ENCODE results near the gene IFNL2.
"Not testable (repeated sequence)": the region's sequence is repeated elsewhere in the genome, so short reads cannot be mapped to it uniquely, and the experiment has no call there.

The IFNL2 gene

DNA sequence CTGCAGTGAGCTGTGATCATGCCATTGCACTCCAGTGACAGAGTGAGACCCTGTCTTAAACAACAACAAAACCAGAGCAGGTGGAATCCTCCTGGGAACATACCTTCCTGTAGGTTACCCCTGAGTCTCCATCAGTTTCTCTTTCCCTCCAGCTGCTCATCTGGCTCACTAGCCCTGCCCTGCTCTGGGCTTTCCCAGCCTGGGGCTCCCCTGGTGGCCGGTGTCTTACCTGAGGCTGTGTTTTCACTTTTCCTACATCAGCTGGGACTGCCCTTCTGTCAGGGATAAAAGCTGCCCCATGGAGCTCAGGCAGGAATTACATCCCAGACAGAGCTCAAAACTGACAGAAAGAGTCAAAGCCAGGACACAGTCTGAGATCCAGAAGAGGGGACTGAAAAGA, at the start of gene IFNL2:
Gene IFNL2, plus strand, starts transcription at position 312 of the 400 bp plus-strand sequence. CDS start 173 bp downstream, outside the sequence.
- not testable (repeated sequence) for DNase-seq

- not testable (repeated sequence) for DNase-seq
These were observed 49.1 kb upstream of the IFNL2 start for GRCh38 chr19:39219108-39219507.

DNA sequence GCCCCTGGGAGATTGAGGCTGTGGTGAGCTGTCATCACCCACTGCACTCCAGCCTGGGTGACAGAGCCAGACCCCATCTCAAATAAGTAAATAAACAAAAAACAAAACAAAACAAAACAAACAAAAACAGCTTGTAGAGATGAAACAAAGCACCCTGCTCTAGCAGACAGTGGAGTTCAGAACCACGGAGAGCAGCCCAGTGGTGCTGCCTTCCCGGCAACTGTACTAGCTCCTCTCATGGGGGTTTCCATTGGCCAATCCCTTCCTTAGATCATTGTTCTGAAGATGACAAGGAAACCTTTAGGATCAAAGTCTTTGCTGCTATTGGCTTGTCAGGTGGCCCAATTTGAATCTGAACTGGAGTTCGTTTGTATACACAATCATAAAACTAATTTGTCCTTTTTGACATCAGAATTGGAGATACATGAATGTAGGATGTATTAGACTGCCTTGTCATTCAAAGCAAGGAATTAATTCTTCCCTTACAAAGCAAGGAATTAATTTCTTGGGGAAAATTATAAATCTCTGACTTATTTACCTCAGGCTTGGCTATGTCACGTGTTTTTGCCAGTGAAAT, 44.4 kb upstream of the IFNL2 start:
- DNase-seq = no peak

DNA sequence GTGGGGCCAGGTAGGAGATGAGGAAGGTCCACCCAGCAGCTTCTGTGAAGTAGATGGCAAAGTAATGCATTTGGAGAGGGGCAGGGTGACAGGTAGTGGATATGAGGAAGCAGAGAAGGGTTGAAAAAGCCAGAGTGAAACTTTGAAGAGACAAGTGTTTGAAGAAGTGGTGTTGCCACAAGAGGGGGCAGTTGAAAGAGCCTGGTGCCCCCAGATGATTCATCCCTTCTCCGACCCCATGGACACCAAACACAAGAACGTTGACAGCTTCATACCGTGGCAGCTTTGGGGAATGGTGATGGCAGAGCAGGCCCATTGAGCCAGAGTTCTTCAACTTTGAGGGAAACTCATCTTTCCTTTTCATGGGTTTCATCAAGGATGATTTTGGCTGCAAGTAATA, 43.3 kb upstream of the IFNL2 start:
- no peak for DNase-seq

DNA sequence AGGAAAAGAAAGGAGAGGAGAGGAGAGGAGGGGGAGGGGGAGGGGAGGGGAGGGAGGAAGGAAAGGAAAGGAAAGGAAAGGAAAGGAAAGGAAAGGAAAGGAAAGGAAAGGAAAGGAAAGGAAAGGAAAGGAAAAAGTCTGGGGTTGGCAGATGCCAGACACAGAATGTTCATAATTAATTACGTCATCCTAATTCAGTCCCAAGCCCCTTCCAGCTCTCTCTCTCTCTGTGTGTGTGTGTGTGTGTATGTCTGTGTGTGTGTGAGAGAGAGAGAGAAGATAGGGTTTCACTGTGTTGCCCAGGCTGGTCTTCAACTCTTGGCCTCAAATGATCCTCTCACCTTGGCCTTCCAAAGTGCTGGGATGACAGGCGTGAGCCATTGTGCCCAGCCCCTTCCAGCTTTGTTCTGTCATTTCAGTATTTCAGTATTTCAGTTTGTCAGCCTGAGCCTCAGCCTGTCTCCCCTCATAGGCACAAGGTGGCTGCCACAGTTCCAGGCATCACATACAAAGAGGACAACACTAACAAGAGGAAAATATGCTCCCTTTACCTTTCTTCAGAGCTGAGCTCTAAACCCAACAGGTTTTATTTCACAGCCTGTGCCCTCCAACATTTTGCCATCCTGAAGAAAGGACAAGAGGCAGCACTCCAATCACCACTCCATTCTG, 38.0 kb upstream of the IFNL2 start:
- no peak for DNase-seq

GRCh38 chr19:39232708-39233107, 35.5 kb upstream of the IFNL2 start:
- DNase-seq = no peak

GRCh38 chr19:39236527-39236926, 31.7 kb upstream of the IFNL2 start:
- DNase-seq = no peak

- peak; percentile 19 for DNase-seq
These were observed 30.7 kb upstream of the IFNL2 start for GRCh38 chr19:39237200-39238184.

- no peak for DNase-seq
These were observed 30.0 kb upstream of the IFNL2 start for GRCh38 chr19:39238209-39238608.

- no peak for DNase-seq
These were observed 29.3 kb upstream of the IFNL2 start for GRCh38 chr19:39238944-39239343.

GRCh38 chr19:39240421-39240820, 27.8 kb upstream of the IFNL2 start:
- no peak for DNase-seq

- DNase-seq = not testable (repeated sequence)
These were observed 24.5 kb upstream of the IFNL2 start for GRCh38 chr19:39243741-39244140.

DNA sequence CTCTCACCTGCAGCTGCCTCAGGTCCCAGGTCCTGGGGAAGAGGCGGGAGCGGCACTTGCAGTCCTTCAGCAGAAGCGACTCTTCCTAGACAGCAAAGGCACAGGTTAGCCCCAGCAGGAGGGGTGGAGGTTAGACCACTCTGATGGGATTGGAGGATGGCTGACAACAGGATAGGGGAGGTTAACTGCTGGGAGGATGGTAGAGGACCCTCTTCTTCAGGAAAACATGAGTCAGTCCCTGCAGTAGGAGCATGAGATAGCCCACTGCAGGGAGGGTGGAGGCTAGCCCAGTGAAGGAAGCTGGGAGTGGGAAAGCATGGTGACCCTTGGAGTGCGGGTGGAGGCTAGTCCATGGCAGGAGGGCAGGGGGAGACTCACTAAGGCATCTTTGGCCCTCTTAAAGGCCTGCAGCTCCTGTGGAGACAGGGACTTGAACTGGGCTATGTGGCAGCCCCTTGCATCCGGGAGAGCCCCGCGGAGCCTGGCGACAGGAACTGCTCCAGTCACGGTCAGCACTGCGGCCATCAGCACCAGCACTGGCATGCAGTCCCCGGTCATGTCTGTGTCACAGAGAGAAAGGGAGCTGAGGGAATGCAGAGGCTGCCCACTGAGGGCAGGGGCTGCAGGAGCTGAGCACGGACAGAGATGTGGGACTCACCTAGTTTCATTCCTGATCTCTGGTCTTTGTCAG, 23.6 kb upstream of the IFNL2 start, which contains the start of gene IFNL3:
Gene IFNL3, minus strand, starts transcription at position 597 of the 691 bp plus-strand sequence. Its CDS starts 39 bp downstream, at position 558.
- DNase-seq = not testable (repeated sequence)

DNA sequence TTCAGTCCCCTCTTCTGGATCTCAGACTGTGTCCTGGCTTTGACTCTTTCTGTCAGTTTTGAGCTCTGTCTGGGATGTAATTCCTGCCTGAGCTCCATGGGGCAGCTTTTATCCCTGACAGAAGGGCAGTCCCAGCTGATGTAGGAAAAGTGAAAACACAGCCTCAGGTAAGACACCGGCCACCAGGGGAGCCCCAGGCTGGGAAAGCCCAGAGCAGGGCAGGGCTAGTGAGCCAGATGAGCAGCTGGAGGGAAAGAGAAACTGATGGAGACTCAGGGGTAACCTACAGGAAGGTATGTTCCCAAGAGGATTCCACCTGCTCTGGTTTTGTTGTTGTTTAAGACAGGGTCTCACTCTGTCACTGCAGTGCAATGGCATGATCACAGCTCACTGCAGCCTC, 23.0 kb upstream of the IFNL2 start:
- DNase-seq = not testable (repeated sequence)

DNA sequence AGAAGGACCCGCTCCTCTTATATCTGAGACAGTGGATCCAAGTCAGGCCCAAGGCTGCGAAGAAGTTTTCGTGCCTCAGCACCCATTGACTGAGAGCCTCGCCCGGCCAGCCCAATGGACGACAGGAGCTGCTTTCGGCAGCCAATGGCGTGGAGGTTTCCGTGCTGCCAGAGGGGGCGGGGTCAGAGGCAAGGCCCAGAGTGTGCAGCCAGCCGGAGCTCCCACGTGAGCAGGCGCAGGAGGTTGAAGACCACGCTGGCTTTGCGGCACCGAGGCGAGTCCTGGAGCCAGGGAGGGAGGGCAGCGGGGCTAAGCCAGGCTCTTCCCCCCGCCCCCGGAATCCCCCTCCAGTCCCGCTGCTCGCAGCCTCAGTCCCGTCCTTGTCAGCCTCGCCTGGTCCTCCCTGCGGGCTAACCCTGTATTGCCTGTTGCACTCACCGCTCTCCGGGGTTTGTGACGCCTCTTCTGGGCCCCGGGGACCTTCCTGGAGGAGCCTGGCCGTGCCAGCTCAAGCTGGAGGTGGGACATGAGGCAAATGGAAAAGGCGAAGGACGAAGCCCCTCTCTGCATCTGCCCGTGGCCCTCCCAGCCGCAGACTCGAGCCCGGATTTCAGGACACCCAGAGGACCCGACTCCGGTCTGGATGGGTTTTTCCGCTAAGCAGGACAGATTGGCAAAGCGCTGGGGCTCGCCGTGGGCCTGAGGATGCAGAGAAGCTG, 21.1 kb upstream of the IFNL2 start:
- no peak for DNase-seq

DNA sequence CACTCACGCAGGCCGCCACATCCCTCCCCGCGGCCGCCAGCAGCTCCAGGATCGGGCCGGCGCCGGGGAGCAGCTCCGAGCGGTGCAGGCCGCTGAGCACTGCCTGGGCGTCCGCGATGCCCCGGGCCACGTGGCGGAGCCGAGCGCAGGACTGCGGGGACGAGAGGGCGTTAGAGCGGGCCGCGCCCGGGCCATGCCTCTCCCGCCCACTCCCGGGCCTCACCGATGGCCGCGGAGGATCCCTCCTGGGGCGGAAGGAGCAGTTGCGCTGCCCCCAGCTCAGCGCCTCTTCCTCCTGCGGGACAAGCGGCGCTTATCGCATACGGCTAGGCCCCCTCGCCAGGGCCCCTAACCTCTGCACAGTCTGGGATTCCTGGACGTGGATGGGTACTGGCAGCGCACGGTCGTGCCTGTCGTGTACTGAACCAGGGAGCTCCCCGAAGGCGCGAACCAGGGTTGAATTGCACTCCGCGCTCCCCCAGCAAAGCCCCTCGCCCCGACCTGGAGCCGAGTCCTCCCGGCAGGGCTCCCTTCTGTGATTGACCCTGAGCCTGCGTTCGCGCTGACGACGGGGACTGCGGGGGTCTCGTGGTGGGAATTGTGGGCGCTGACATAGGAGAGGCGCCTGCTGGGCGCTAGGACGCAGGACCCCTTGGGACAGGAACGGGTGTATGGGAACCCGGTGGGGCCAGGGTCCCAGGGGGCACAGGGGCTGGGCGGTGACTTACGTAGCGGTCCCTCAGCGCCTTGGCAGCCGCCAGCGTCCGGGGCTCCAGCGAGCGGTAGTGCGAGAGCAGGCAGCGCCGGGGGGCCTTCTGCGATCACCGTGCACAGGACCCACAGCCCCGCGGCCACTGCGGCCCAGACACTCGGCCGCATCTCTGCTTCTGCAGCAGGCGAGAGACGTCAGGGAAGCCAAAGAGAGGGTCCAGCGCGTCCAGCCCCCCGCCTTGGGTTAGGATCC, 20.2 kb upstream of the IFNL2 start:
- no peak for DNase-seq

DNA sequence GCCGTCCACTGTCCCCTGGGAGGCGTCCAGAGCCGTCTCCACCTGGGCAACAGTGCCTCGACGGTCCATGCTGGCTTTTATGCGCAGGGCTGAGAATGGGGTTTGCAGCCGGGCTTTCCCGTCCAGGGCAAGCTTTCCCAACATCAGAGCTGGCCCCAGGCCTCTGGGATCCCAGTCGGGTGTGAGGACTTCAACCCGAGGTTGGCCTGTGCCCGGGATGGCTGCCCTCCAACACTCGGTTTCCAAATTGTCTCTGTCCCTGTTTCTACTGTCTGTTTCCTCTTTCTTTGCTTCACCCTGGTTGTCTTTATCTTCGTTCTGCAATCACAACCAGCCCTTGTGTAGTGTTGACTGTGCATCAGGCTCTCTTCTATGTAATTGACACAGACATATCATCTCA, 19.4 kb upstream of the IFNL2 start, which contains the start of gene IFNL4:
Gene IFNL4, minus strand, starts transcription at position 51 of the 400 bp plus-strand sequence.
- no peak for DNase-seq

- no peak for DNase-seq
These were observed 17.1 kb upstream of the IFNL2 start for GRCh38 chr19:39251081-39251480.

DNA sequence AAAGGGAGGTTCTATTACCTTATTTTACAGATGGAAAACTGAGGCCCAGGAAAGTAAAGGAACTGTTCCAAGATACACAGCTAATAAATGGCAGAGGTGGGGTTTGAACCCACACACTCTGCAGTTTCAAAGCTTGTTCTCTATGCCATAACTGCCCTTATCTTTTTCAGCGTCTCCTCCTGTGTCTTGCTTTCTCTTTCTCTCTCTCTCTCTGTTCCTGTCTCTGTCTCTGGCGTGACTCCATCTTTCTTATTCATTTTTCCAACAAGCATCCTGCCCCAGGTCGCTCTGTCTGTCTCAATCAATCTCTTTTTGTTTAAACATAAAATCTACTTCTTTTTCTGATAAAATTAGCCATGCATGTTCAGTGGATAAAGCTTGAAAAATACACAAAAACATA, 16.4 kb upstream of the IFNL2 start:
- no peak for DNase-seq

DNA sequence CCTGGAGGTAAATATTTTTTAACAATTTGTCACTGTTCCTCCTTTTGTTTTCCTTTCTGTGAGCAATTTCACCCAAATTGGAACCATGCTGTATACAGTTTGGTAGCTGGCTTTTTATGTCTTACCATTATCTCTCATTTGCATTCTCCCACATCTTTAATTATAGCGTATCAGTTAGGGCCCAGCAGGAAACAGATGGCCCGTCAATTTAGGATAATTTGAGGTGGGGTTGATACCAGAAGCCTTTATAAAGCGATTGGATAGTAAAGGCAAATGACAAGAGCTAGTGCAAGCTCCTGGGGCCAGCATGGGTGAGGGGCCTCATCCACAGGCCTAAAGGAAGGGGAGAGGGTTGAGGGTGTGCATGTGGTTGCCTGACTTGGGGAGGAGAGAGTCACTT, 15.7 kb upstream of the IFNL2 start:
- no peak for DNase-seq

Measured in SHP77 treated with DMSO at 0.1 percent for 48 hours (cell line).